ENCODE data around the gene RNU6-9.

The RNU6-9 gene

DNA sequence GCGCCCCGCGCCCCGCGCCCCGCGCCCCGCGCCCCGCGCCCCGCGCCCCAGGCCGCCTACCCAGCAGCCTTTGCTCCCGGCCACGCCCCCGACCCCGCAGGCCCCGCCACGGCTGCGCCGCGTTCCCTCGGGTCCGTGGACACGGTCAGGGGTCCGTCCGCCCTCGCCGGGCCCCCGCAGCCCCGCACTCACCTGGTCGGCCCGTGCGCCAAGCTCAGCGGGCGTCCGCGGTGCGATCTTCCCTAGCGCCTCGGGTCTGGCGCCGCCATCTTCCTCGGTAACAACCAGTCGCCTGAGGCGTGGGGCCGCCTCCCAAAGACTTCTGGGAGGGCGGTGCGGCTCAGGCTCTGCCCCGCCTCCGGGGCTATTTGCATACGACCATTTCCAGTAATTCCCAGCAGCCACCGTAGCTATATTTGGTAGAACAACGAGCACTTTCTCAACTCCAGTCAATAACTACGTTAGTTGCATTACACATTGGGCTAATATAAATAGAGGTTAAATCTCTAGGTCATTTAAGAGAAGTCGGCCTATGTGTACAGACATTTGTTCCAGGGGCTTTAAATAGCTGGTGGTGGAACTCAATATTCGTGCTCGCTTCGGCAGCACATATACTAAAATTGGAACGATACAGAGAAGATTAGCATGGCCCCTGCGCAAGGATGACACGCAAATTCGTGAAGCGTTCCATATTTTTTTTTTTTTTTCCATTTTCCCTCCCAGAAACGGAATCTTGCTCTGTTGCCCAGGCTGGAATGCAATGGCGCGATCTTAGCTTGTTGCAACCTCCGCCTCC is at the start of gene RNU6-9, which contains the start of gene MED16 (continued):
- no peak for TF ChIP-seq ZNF785 (tag by site-specific recombination; IDR thresholded peaks at IDR 0.05)
- peak; percentile 75 for TF ChIP-seq ZEB2 (tag by site-specific recombination; IDR thresholded peaks at IDR 0.05)
- peak; percentile 88 for TF ChIP-seq KLF8 (tag by site-specific recombination; IDR thresholded peaks at IDR 0.05)
- no peak for TF ChIP-seq ZNF792 (tag by site-specific recombination; IDR thresholded peaks at IDR 0.05)
- no peak; the same call in 1 of the 2 replicates for TF ChIP-seq GLIS2 (tag by site-specific recombination; IDR thresholded peaks at IDR 0.05)
- no peak for TF ChIP-seq PRDM1 (tag by site-specific recombination; IDR thresholded peaks at IDR 0.05)
- TF ChIP-seq ZNF366 (tag by site-specific recombination; conservative IDR thresholded peaks at IDR 0.05), result no peak
- TF ChIP-seq ZNF175 (tag by site-specific recombination; IDR thresholded peaks at IDR 0.05), result no peak
- TF ChIP-seq ZNF624 (tag by site-specific recombination; IDR thresholded peaks at IDR 0.05), result no peak
- peak; percentile 49 for TF ChIP-seq ZBTB8A (tag by site-specific recombination; IDR thresholded peaks at IDR 0.05)
- no peak for TF ChIP-seq ZNF645 (tag by site-specific recombination; IDR thresholded peaks at IDR 0.05)
- no peak for TF ChIP-seq EGR2 (tag by site-specific recombination; IDR thresholded peaks at IDR 0.05; ENCODE audit: low read depth)
- TF ChIP-seq, protein P1, sequence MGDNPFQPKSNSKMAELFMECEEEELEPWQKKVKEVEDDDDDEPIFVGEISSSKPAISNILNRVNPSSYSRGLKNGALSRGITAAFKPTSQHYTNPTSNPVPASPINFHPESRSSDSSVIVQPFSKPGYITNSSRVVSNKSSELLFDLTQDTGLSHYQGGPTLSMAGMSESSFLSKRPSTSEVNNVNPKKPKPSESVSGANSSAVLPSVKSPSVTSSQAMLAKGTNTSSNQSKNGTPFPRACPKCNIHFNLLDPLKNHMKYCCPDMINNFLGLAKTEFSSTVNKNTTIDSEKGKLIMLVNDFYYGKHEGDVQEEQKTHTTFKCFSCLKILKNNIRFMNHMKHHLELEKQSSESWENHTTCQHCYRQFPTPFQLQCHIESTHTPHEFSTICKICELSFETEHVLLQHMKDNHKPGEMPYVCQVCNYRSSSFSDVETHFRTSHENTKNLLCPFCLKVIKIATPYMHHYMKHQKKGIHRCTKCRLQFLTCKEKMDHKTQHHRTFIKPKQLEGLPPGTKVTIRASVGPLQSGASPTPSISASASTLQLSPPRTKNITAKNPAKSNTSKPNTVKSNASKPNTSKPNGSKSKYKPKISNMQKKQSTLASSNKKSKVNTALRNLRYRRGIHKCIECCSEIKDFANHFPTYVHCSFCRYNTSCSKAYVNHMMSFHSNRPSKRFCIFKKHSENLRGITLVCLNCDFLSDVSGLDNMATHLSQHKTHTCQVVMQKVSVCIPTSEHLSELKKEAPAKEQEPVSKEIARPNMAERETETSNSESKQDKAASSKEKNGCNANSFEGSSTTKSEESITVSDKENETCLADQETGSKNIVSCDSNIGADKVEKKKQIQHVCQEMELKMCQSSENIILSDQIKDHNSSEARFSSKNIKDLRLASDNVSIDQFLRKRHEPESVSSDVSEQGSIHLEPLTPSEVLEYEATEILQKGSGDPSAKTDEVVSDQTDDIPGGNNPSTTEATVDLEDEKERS (tag by site-specific recombination; IDR thresholded peaks at IDR 0.05), result no peak; the same call in 1 of the 2 replicates
- TF ChIP-seq KLF10 (tag by site-specific recombination; IDR thresholded peaks at IDR 0.05), result peak; percentile 71
- TF ChIP-seq ZBTB21 (tag by site-specific recombination; IDR thresholded peaks at IDR 0.05), result peak; percentile 31; the same call in 1 of the 2 replicates
- TF ChIP-seq RBAK (tag by site-specific recombination; IDR thresholded peaks at IDR 0.05), result no peak
- TF ChIP-seq ZNF132 (tag by site-specific recombination; IDR thresholded peaks at IDR 0.05; ENCODE audit: borderline replicate concordance), result no peak
- TF ChIP-seq ZNF692 (tag by site-specific recombination; IDR thresholded peaks at IDR 0.05), result peak; percentile 64
- TF ChIP-seq, protein P2, sequence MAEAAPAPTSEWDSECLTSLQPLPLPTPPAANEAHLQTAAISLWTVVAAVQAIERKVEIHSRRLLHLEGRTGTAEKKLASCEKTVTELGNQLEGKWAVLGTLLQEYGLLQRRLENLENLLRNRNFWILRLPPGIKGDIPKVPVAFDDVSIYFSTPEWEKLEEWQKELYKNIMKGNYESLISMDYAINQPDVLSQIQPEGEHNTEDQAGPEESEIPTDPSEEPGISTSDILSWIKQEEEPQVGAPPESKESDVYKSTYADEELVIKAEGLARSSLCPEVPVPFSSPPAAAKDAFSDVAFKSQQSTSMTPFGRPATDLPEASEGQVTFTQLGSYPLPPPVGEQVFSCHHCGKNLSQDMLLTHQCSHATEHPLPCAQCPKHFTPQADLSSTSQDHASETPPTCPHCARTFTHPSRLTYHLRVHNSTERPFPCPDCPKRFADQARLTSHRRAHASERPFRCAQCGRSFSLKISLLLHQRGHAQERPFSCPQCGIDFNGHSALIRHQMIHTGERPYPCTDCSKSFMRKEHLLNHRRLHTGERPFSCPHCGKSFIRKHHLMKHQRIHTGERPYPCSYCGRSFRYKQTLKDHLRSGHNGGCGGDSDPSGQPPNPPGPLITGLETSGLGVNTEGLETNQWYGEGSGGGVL (tag by site-specific recombination; IDR thresholded peaks at IDR 0.05), result no peak
- TF ChIP-seq SP2 (tag by site-specific recombination; IDR thresholded peaks at IDR 0.05), result peak; percentile 57
- TF ChIP-seq ZNF791 (tag by site-specific recombination; IDR thresholded peaks at IDR 0.05), result no peak
- TF ChIP-seq, protein P3, sequence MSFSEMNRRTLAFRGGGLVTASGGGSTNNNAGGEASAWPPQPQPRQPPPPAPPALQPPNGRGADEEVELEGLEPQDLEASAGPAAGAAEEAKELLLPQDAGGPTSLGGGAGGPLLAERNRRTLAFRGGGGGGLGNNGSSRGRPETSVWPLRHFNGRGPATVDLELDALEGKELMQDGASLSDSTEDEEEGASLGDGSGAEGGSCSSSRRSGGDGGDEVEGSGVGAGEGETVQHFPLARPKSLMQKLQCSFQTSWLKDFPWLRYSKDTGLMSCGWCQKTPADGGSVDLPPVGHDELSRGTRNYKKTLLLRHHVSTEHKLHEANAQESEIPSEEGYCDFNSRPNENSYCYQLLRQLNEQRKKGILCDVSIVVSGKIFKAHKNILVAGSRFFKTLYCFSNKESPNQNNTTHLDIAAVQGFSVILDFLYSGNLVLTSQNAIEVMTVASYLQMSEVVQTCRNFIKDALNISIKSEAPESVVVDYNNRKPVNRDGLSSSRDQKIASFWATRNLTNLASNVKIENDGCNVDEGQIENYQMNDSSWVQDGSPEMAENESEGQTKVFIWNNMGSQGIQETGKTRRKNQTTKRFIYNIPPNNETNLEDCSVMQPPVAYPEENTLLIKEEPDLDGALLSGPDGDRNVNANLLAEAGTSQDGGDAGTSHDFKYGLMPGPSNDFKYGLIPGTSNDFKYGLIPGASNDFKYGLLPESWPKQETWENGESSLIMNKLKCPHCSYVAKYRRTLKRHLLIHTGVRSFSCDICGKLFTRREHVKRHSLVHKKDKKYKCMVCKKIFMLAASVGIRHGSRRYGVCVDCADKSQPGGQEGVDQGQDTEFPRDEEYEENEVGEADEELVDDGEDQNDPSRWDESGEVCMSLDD (tag by site-specific recombination; IDR thresholded peaks at IDR 0.05), result no peak
- TF ChIP-seq ZNF704 (tag by site-specific recombination; IDR thresholded peaks at IDR 0.05), result no peak
- TF ChIP-seq, protein P4, sequence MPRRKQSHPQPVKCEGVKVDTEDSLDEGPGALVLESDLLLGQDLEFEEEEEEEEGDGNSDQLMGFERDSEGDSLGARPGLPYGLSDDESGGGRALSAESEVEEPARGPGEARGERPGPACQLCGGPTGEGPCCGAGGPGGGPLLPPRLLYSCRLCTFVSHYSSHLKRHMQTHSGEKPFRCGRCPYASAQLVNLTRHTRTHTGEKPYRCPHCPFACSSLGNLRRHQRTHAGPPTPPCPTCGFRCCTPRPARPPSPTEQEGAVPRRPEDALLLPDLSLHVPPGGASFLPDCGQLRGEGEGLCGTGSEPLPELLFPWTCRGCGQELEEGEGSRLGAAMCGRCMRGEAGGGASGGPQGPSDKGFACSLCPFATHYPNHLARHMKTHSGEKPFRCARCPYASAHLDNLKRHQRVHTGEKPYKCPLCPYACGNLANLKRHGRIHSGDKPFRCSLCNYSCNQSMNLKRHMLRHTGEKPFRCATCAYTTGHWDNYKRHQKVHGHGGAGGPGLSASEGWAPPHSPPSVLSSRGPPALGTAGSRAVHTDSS (tag by site-specific recombination; IDR thresholded peaks at IDR 0.05), result no peak
- no peak for TF ChIP-seq ZNF560 (tag by site-specific recombination; IDR thresholded peaks at IDR 0.05; ENCODE audit: borderline replicate concordance)
- 0 out of 2 replicates have a peak, but pooled peaks have one; percentile 29 for TF ChIP-seq ZNF335 (tag by site-specific recombination; conservative IDR thresholded peaks at IDR 0.05)
- no peak for TF ChIP-seq ZSCAN16 (tag by site-specific recombination; IDR thresholded peaks at IDR 0.05)
